Measurements from ENCODE around the gene PNPO.

DNA sequence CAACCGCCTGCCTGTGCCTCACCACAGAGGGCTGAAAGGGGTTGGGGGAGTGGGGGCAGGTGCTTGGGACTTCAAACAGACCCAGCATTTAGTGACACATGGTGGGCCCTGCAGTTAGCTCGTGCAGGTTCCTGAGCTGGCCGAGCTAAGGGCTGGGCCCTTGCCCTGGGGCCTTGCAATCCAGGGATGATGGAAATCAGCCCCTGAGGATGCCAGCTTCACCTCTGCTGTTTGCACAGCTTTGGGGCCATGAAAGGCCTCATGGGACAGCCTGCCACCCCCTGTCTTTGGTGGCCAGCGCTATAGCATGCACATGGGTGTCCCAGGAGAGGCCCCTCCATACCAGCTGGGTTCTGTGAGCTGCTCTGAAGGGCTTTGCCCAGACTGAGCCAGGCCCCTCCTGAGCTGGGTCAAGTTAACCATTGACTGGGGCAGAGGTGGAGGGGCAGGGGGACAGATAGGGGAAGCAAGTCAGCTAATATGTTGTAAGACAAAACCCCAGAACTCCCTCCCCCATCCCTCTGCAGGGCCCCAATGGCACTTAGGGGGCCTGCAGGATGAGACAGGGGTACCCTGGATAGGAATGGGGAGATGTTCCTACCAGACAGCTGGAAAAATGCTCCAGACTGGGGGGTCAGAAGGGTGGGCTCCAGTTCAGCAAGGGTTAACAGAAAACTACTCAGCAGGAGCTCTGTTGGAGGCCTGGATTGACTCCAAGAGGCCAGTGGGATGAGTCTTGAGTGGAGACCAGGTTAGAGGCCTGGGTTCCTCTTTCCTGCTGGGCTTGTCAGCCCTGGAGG lies 15.6 kb downstream of the PNPO start:
- TF ChIP-seq, protein P1, sequence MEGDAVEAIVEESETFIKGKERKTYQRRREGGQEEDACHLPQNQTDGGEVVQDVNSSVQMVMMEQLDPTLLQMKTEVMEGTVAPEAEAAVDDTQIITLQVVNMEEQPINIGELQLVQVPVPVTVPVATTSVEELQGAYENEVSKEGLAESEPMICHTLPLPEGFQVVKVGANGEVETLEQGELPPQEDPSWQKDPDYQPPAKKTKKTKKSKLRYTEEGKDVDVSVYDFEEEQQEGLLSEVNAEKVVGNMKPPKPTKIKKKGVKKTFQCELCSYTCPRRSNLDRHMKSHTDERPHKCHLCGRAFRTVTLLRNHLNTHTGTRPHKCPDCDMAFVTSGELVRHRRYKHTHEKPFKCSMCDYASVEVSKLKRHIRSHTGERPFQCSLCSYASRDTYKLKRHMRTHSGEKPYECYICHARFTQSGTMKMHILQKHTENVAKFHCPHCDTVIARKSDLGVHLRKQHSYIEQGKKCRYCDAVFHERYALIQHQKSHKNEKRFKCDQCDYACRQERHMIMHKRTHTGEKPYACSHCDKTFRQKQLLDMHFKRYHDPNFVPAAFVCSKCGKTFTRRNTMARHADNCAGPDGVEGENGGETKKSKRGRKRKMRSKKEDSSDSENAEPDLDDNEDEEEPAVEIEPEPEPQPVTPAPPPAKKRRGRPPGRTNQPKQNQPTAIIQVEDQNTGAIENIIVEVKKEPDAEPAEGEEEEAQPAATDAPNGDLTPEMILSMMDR (optimal IDR thresholded peaks at IDR 0.05 in 1 of 3, IDR thresholded peaks at IDR 0.05 in 1 of 3, conservative IDR thresholded peaks at IDR 0.05 in 1 of 3; ENCODE audit: extremely low read depth in 1 of 3, insufficient read depth in 2 of 3, low read length in 3 of 3): no peak
- TF ChIP-seq EZH2 (IDR thresholded peaks at IDR 0.05; ENCODE audit: low read length): no peak

Data from keratinocyte (primary cell).